GM12878 (cell line): ENCODE measurements around the gene HSD17B2. TPM values are rescaled to one million over a fixed set of nuclear protein-coding genes. Genes with fewer than 3 reads are reported as not detected.

ENCODE experiments used
- ATAC-seq: fragments of 200-7000 bp; cut with Tn5 transposase; 3 replicates; pipeline ENCODE4 v1.9.1; 2020; ENCODE audit warnings: mild to moderate bottlenecking, moderate library complexity
- BruUV-seq: library from RNA; stranded (reverse); fragments of 400-500 nt; replicated peaks from 2 replicates; lab custom pipeline; 2021; lab: Mats Ljungman, UMichigan
- CTCF ChIA-PET: fragments of 300-600 bp; sonication (Branson Sonifier 250); formaldehyde crosslinking; extraction: SDS; loops from one replicate; lab custom pipeline; 2021; ENCODE audit warnings: inconsistent platforms; lab: Yijun Ruan, JAX
- POLR2A ChIA-PET: fragments of 350-600 bp; formaldehyde crosslinking; extraction: SDS; loops from one replicate; lab custom pipeline; 2021; ENCODE audit warnings: inconsistent platforms; lab: Charles Lee
- RAD21 ChIA-PET: fragments of 300-600 bp; sonication (Branson Sonifier 250); formaldehyde crosslinking; loops from one replicate; lab custom pipeline; 2023; ENCODE audit warnings: antibody characterized with exemption; ENCODE audit not compliant: unreplicated experiment; lab: Charles Lee
- SMC1A ChIA-PET: fragments of 300-600 bp; sonication (Branson Sonifier 250); formaldehyde crosslinking; loops from one replicate; lab custom pipeline; 2023; ENCODE audit not compliant: unreplicated experiment, uncharacterized antibody; lab: Charles Lee
- DNase-seq: peaks from one replicate; pipeline ENCODE4 v3.0.0-alpha.2; 2011; ENCODE audit warnings: low read depth, low spot score
- FAIRE-seq: peaks from 3 replicates; lab custom pipeline; 2011; peaks lifted over from hg19 to GRCh38; lab: Jason Lieb, UNC
- H2AFZ ChIP-seq: 2 replicates; pipeline ENCODE4 v1.6.0; 2011; ENCODE audit warnings: low read depth, low read length, control low read depth; ENCODE audit not compliant: control insufficient read depth
- H3K27ac ChIP-seq: 2 replicates; pipeline ENCODE4 v1.5.1; 2011; ENCODE audit warnings: control low read depth; ENCODE audit not compliant: control insufficient read depth, insufficient read depth
- H3K27me3 ChIP-seq, 2 experiments: replicated peaks in 1 of 2; 2 replicates each; pipeline versions ENCODE4 v1.6.0 to v1.6.1; 2011; ENCODE audit warnings: low read length in 1 of 2; ENCODE audit not compliant: control insufficient read depth in 2 of 2, insufficient read depth in 2 of 2
- H3K36me3 ChIP-seq, 2 experiments: 2 replicates each; pipeline ENCODE4 v1.5.1; 2011; ENCODE audit warnings: low read length in 1 of 2; ENCODE audit not compliant: control insufficient read depth in 2 of 2, insufficient read depth in 2 of 2
- H3K4me1 ChIP-seq: 2 replicates; pipeline ENCODE4 v1.6.1; 2011; ENCODE audit warnings: mild to moderate bottlenecking, low read length, moderate library complexity, mixed read lengths; ENCODE audit not compliant: control insufficient read depth, insufficient read depth
- H3K4me2 ChIP-seq: 2 replicates; pipeline ENCODE4 v1.6.0; 2011; ENCODE audit warnings: control low read depth; ENCODE audit not compliant: control insufficient read depth, insufficient read depth
- H3K4me3 ChIP-seq: fragments of 200-600 bp; sonication (generic); 2 replicates; pipeline ENCODE4 v1.5.1; 2016
- H3K79me2 ChIP-seq: 2 replicates; pipeline ENCODE4 v1.6.0; 2011; ENCODE audit warnings: low read length; ENCODE audit not compliant: control insufficient read depth, insufficient read depth
- H3K9ac ChIP-seq: 2 replicates; pipeline ENCODE4 v1.8.0; 2011; ENCODE audit warnings: low read length, control low read depth, mixed read lengths; ENCODE audit not compliant: control insufficient read depth, insufficient read depth
- H3K9me3 ChIP-seq: replicated peaks from 3 replicates; pipeline ENCODE4 v1.5.1; 2011; ENCODE audit warnings: mild to moderate bottlenecking, low read length; ENCODE audit not compliant: control insufficient read depth, insufficient read depth
- H4K20me1 ChIP-seq: 2 replicates; pipeline ENCODE4 v1.6.0; 2011; ENCODE audit not compliant: control insufficient read depth, insufficient read depth
- ASH2L ChIP-seq: fragments of 300-600, 200-600 bp; sonication (generic); IDR thresholded peaks from 2 replicates; pipeline ENCODE4 v1.6.1; 2017; ENCODE audit warnings: low read depth, mild to moderate bottlenecking, borderline replicate concordance
- BRCA1 ChIP-seq: IDR thresholded peaks from 2 replicates; pipeline ENCODE4 v1.6.1; 2011; ENCODE audit warnings: low read depth, low read length, improper control_type of control experiment
- CEBPB ChIP-seq, 2 experiments: fragments of 150-350 bp in 1 of 2; IDR thresholded peaks; 2 replicates each; pipeline ENCODE4 v1.6.1; 2012 to 2014; ENCODE audit warnings: low read depth in 2 of 2, low read length in 2 of 2, borderline replicate concordance in 1 of 2, inconsistent platforms in 1 of 2
- CHD4 ChIP-seq: fragments of 200-600 bp; sonication (generic); IDR thresholded peaks from 2 replicates; pipeline ENCODE4 v1.6.1; 2016; ENCODE audit warnings: mild to moderate bottlenecking
- EED ChIP-seq: sonication (generic); IDR thresholded peaks from 2 replicates; pipeline ENCODE4 v1.6.1; 2016; ENCODE audit warnings: antibody characterized with exemption, low read depth
- ESRRA ChIP-seq: IDR thresholded peaks from 2 replicates; pipeline ENCODE4 v1.6.1; 2012; ENCODE audit warnings: mild to moderate bottlenecking, low read length, improper control_type of control experiment
- ETV6 ChIP-seq, 2 experiments: fragments of 450-650 bp in 1 of 2; IDR thresholded peaks in 1 of 2; conservative IDR thresholded peaks in 1 of 2; 2 replicates each; pipeline ENCODE4 v1.6.1; 2014; ENCODE audit warnings: antibody characterized with exemption in 1 of 2, borderline replicate concordance in 1 of 2, low read depth in 1 of 2, mild to moderate bottlenecking in 1 of 2, moderate library complexity in 1 of 2
- HCFC1 ChIP-seq: fragments of 150-350 bp; IDR thresholded peaks from 2 replicates; pipeline ENCODE4 v1.6.1; 2014; ENCODE audit warnings: low read length
- LARP7 ChIP-seq: fragments of 450-650 bp; IDR thresholded peaks from 2 replicates; pipeline ENCODE4 v1.6.1; 2017; ENCODE audit warnings: mild to moderate bottlenecking
- MEF2A ChIP-seq: IDR thresholded peaks from 2 replicates; pipeline ENCODE4 v1.6.1; 2011; ENCODE audit warnings: low read depth, mild to moderate bottlenecking, low read length, moderate library complexity; ENCODE audit not compliant: insufficient read depth
- MTA2 ChIP-seq: fragments of 450-650 bp; IDR thresholded peaks from 2 replicates; pipeline ENCODE4 v1.6.1; 2016; ENCODE audit warnings: low read depth, mild to moderate bottlenecking, moderate library complexity
- PML ChIP-seq: IDR thresholded peaks from 2 replicates; pipeline ENCODE4 v1.6.1; 2012; ENCODE audit warnings: low read length, inconsistent platforms
- RCOR1 ChIP-seq: conservative IDR thresholded peaks from 2 replicates; pipeline ENCODE4 v1.6.1; 2012; ENCODE audit warnings: low read depth, low read length, improper control_type of control experiment
- SKIL ChIP-seq: fragments of 450-650 bp; IDR thresholded peaks from 2 replicates; pipeline ENCODE4 v1.6.1; 2017; ENCODE audit warnings: mild to moderate bottlenecking, low read depth, inconsistent platforms; ENCODE audit not compliant: poor library complexity, severe bottlenecking
- ZNF207 ChIP-seq: fragments of 450-650 bp; IDR thresholded peaks from 2 replicates; pipeline ENCODE4 v1.6.1; 2014; ENCODE audit warnings: antibody characterized with exemption, mild to moderate bottlenecking, borderline replicate concordance
- ZNF384 ChIP-seq: IDR thresholded peaks from 2 replicates; pipeline ENCODE4 v1.6.1; 2012; ENCODE audit warnings: low read depth, mild to moderate bottlenecking, low read length, improper control_type of control experiment, borderline replicate concordance
- WGBS: methylation state at CpG from one replicate; pipeline ENCODE4 v1.1.6; 2016; ENCODE audit warnings: low lambda C conversion rate; ENCODE audit not compliant: insufficient replicate concordance, insufficient coverage; ENCODE audit errors: missing lambda C conversion rate; 5-methylcytosine and 5-hydroxymethylcytosine counted together
- in situ Hi-C: fragments of 300-500 bp; cut with MboI; formaldehyde crosslinking; loops from 9 replicates; pipeline ENCODE4 v1.14.3; 2018; ENCODE audit warnings: mixed read lengths
- intact Hi-C: fragments of 100-400 bp; cut with micrococcal nuclease; formaldehyde crosslinking; loops from one replicate; pipeline ENCODE4 v1.14.2; 2022; ENCODE audit not compliant: unreplicated experiment
- polyA plus RNA-seq, 11 experiments: library from polyadenylated mRNA; depleted of rRNA in 4 of 11; unstranded in 6 of 11; stranded (reverse) in 5 of 11; fragments of >200 nt; fragmentation: Nextera tagmentation in 4 of 11; fragmentation: Illumina TruSeq in 1 of 11; extraction: Ambion mirVana in 4 of 11; extraction: Trizol in 1 of 11; gene quantifications; 1 replicate in 1 of 11; 2 replicates in 10 of 11; pipeline versions ENCODE4 v1.2.1 to v1.2.3, GENCODE V29; 2011 to 2016; ENCODE audit warnings: inconsistent platforms in 2 of 11, missing spikeins in 2 of 11, low read depth in 1 of 11
- total RNA-seq, 4 experiments: library from RNA; depleted of rRNA in 3 of 4; stranded (reverse); fragments of >200 nt in 3 of 4; fragmentation: Illumina TruSeq in 1 of 4; extraction: Trizol in 1 of 4; gene quantifications; 2 replicates each; pipeline versions ENCODE4 v1.2.1 to v1.2.3, GENCODE V29; 2013 to 2021
- TF ChIP-seq, protein P1 (sequence below): IDR thresholded peaks from 2 replicates; pipeline ENCODE4 v1.6.1; 2012; ENCODE audit warnings: low read depth, low read length, improper control_type of control experiment

HSD17B2 gene
- total and polyA plus RNA-seq, 10 of the 15 experiments (the other 5 are each of a cell fraction or from before 2014, with no cell fraction given) = not detected

DNA sequence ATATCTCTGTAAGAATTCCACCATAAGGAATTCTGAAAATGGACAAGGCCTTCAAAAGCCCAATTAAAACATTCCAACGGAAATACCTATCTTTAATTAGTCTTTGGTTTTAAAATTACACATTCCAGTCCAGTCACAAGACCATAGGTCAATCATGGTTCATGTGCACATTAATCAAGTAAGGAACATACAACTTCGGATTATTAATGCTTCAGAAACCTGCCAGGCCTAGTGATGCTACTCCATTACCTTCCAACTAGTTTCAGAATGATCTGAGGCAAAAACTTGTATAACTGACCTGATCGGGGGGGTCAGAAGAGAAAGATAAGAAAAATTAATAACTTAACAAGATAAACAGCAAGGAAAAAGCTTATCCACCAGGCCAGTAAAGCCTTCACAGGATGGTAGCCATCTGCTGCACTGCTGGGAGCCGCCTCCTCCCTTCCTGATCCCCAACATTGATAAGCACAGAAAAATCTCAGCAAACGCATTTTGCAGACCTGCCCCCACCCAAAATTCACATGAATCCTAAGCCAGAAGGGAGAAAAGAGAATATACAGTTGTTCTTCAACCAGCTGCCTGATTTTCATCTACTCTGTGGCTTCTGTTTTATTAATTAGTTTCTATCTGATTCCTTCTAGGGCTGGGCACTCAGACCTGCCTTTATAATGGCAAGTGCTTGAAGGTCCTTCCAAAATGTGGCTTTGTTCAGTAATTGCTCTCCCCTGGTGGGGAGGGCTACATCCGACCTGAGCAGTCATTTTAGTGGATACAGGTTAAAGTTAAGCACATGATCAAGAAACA, 29.8 kb upstream of the HSD17B2 start:
- no peaks in the 10 kb centered on the region for H4K20me1 ChIP-seq
- in situ Hi-C loops = loop anchor here (5.0 kb wide), 1 partner anchor 48 kb away; no protein-coding TSS in a partner anchor
- H3K9me3 ChIP-seq = peaks cover 8% of the 10 kb centered on the region; the same call in 1 of the 3 replicates
- 84% methylated on average over 6 of the region's 6 CpGs for WGBS
- ATAC-seq (no peak), DNase-seq (no peak), FAIRE-seq (no peak)
- no peak overlapping the region for H3K4me3 ChIP-seq
- intact Hi-C loops = no loop called here
- no peaks in the 10 kb centered on the region for H3K36me3 ChIP-seq
- no peak overlapping the region for H3K27ac ChIP-seq
- no peaks in the 10 kb centered on the region for H3K79me2 ChIP-seq
- no peak overlapping the region for H2AFZ ChIP-seq
- ChIA-PET RAD21 (no interaction called here), SMC1A (interaction anchor here (0.6 kb wide), 1 partner anchor 843 kb away, joined by 3 read pairs; no protein-coding TSS in a partner anchor), CTCF (no interaction called here), POLR2A (no interaction called here)
- BruUV-seq = no TSS peak
- no peak overlapping the region for H3K4me2 ChIP-seq
- no peak overlapping the region for H3K9ac ChIP-seq
- no peaks in the 10 kb centered on the region for H3K27me3 ChIP-seq
- TF ChIP-seq HCFC1 = no peak
- TF ChIP-seq ZNF207 = no peak
- TF ChIP-seq CHD4 = no peak
- TF ChIP-seq SKIL = no peak
- TF ChIP-seq MEF2A = no peak
- no peak for TF ChIP-seq ASH2L
- no peak for TF ChIP-seq BRCA1
- no peak for TF ChIP-seq PML
- TF ChIP-seq LARP7 = no peak
- TF ChIP-seq EED = no peak
- TF ChIP-seq ZNF384 = no peak
- TF ChIP-seq, protein P1, sequence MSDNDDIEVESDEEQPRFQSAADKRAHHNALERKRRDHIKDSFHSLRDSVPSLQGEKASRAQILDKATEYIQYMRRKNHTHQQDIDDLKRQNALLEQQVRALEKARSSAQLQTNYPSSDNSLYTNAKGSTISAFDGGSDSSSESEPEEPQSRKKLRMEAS = no peak
- no peak for TF ChIP-seq MTA2
- no peak for TF ChIP-seq RCOR1
- no peak for TF ChIP-seq ETV6 (conservative IDR thresholded peaks at IDR 0.05 in 1 of 2, IDR thresholded peaks at IDR 0.05 in 1 of 2; ENCODE audit: borderline replicate concordance in 1 of 2, low read depth in 1 of 2)
- TF ChIP-seq ESRRA = no peak
- TF ChIP-seq CEBPB (IDR thresholded peaks at IDR 0.05; ENCODE audit: borderline replicate concordance in 1 of 2, low read depth in 2 of 2, low read length in 2 of 2) = no peak
- no peaks in the 10 kb centered on the region for H3K4me1 ChIP-seq
